ENCODE measurements around the gene SULT1C3. TPM values are rescaled to one million over a fixed set of nuclear protein-coding genes. Genes with fewer than 3 reads are reported as not detected.

The SULT1C3 gene
- total RNA-seq, 1 donor from 2014 or later = not detected

DNA sequence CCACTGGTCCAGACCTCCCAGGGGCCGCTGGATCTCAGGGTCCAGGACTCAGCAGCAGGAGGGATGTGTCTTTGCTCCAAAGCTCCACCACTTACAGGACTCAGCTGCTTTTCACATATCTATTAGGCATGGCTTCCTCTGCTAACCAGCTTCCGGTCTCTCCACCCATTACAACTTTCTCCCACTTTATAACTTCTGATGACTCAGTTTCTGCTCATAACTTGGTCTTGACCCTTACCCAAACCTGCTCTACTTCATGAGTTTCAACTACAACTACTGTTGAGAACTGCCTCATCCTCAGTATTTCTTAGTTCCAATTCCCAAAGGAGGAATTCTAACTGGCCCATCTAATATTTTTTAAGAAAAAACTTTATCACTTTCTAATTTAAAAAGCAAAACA lies 66.1 kb downstream of the SULT1C3 start:
- Mint-ChIP-seq H3K4me1 (ENCODE audit: unreplicated experiment) (no peaks in the 10 kb centered on the region), H3K27ac (ENCODE audit: unreplicated experiment) (no peak overlapping the region), H3K36me3 (ENCODE audit: low read depth, unreplicated experiment) (peaks cover 9% of the 10 kb centered on the region), H3K9me3 (ENCODE audit: unreplicated experiment) (peaks cover under 1% of the 10 kb centered on the region), H3K4me3 (ENCODE audit: unreplicated experiment) (no peak overlapping the region), H3K27me3 (ENCODE audit: unreplicated experiment) (peaks cover 6% of the 10 kb centered on the region)
- no peak for DNase-seq (ENCODE audit: low spot score)
- TF ChIP-seq, protein P1, sequence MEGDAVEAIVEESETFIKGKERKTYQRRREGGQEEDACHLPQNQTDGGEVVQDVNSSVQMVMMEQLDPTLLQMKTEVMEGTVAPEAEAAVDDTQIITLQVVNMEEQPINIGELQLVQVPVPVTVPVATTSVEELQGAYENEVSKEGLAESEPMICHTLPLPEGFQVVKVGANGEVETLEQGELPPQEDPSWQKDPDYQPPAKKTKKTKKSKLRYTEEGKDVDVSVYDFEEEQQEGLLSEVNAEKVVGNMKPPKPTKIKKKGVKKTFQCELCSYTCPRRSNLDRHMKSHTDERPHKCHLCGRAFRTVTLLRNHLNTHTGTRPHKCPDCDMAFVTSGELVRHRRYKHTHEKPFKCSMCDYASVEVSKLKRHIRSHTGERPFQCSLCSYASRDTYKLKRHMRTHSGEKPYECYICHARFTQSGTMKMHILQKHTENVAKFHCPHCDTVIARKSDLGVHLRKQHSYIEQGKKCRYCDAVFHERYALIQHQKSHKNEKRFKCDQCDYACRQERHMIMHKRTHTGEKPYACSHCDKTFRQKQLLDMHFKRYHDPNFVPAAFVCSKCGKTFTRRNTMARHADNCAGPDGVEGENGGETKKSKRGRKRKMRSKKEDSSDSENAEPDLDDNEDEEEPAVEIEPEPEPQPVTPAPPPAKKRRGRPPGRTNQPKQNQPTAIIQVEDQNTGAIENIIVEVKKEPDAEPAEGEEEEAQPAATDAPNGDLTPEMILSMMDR (IDR thresholded peaks at IDR 0.05; ENCODE audit: unreplicated experiment) = no peak

DNA sequence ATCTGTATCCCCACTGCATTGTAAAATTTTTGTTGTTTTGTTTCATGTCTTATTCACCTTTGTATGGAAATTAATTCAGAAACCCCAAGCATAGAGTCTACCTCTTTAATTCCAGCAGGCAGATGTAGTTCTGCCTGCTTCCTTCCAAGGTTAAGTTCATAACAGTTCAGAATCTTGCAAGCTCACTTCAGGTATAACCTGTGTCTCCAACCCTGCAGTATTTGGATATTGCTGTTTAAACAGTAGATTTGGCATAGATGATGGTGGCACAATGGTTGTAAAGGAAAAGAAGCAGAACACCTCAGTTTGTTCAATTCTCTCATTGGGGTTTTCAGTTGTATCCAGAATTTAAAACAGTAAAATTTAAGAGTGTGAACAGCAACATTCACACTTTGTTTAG lies 70.1 kb downstream of the SULT1C3 start:
- DNase-seq (ENCODE audit: low spot score) = no peak
- H3K27ac Mint-ChIP-seq (ENCODE audit: unreplicated experiment) = no peak overlapping the region
- H3K36me3 Mint-ChIP-seq (ENCODE audit: low read depth, unreplicated experiment) = peaks cover 32% of the 10 kb centered on the region
- peaks cover 10% of the 10 kb centered on the region for H3K27me3 Mint-ChIP-seq (ENCODE audit: unreplicated experiment)
- peaks cover 2% of the 10 kb centered on the region for H3K4me1 Mint-ChIP-seq (ENCODE audit: unreplicated experiment)
- TF ChIP-seq, protein P1 (IDR thresholded peaks at IDR 0.05; ENCODE audit: unreplicated experiment) = no peak
- H3K9me3 Mint-ChIP-seq (ENCODE audit: unreplicated experiment) = peaks cover 3% of the 10 kb centered on the region
- no peak overlapping the region for H3K4me3 Mint-ChIP-seq (ENCODE audit: unreplicated experiment)

Other genes with a start within 250 kb of the SULT1C3 start
- 0.85 TPM for gene SULT1C2, start 48.9 kb downstream of the SULT1C3 start, total RNA-seq (ENCODE audit: unreplicated experiment)
- 22.6 TPM for gene SULT1C4, start 138.0 kb downstream of the SULT1C3 start, total RNA-seq (ENCODE audit: unreplicated experiment)
- 64.9 TPM for gene GCC2, start 209.2 kb downstream of the SULT1C3 start, total RNA-seq (ENCODE audit: unreplicated experiment)